Measurements from ENCODE around the gene MYEOV. TPM values are rescaled to one million over a fixed set of nuclear protein-coding genes. Genes with fewer than 3 reads are reported as not detected.

MYEOV gene
- total and polyA plus RNA-seq, 9 of the 15 experiments (the other 6 are each of a cell fraction or from before 2014, with no cell fraction given) = 10.2 to 133 (median 32.2) TPM

GRCh38 chr11:69301455-69302401, 7.8 kb downstream of the MYEOV start (continued):
- no peak for TF ChIP-seq AFF4 (CRISPR knock-in tag; IDR thresholded peaks at IDR 0.05)
- TF ChIP-seq ZNF354B (CRISPR knock-in tag; IDR thresholded peaks at IDR 0.05) = no peak
- no peak for TF ChIP-seq ZBTB40 (IDR thresholded peaks at IDR 0.05)
- TF ChIP-seq ZBTB40 (CRISPR knock-in tag; IDR thresholded peaks at IDR 0.05) = no peak
- TF ChIP-seq ARID2 (IDR thresholded peaks at IDR 0.05) = no peak
- no peak for TF ChIP-seq CREB1 (IDR thresholded peaks at IDR 0.05)
- TF ChIP-seq CREB1 (CRISPR knock-in tag; IDR thresholded peaks at IDR 0.05) = no peak
- no peak for TF ChIP-seq PREB (CRISPR knock-in tag; IDR thresholded peaks at IDR 0.05)
- TF ChIP-seq NR4A1 (CRISPR knock-in tag; IDR thresholded peaks at IDR 0.05) = no peak
- 0 out of 2 replicates have a peak, but pooled peaks have one; percentile 39 for TF ChIP-seq NR4A1 (tag; IDR thresholded peaks at IDR 0.05)

All from K562 (cell line).